H7 (cell line): ENCODE measurements around the gene NCOA3. TPM values are rescaled to one million over a fixed set of nuclear protein-coding genes. Genes with fewer than 3 reads are reported as not detected.

Source experiments
- DNase-seq: peaks from one replicate; pipeline ENCODE4 v3.0.0; 2012
- H3K27me3 ChIP-seq: 2 replicates; pipeline ENCODE4 v1.6.0; 2011; ENCODE audit warnings: mild to moderate bottlenecking, low read length; ENCODE audit not compliant: control insufficient read depth, insufficient read depth
- H3K36me3 ChIP-seq: replicated peaks from 2 replicates; pipeline ENCODE4 v1.5.1; 2011; ENCODE audit warnings: low read length; ENCODE audit not compliant: control insufficient read depth, insufficient read depth
- H3K4me3 ChIP-seq: 2 replicates; pipeline ENCODE4 v1.5.1; 2011; ENCODE audit warnings: low read depth, mild to moderate bottlenecking, control low read depth, low read length, moderate library complexity; ENCODE audit not compliant: insufficient read depth
- total RNA-seq: library from RNA; depleted of rRNA; stranded (reverse); fragments of >200 nt; shearing (Covaris generic); gene quantifications from 2 replicates; pipeline ENCODE4 v1.2.3, GENCODE V29; 2014

Gene NCOA3
- total RNA-seq, 1 experiment from 2014 or later, result 10.1 TPM

GRCh38 chr20:47647994-47648393 lies 146.3 kb downstream of the NCOA3 start:
- H3K4me3 ChIP-seq, result no peak overlapping the region
- peaks cover 9% of the 10 kb centered on the region for H3K36me3 ChIP-seq
- no peaks in the 10 kb centered on the region for H3K27me3 ChIP-seq
- no peak for DNase-seq

GRCh38 chr20:47648943-47649342 lies 147.3 kb downstream of the NCOA3 start:
- Histone ChIP-seq H3K4me3 (no peak overlapping the region), H3K27me3 (no peaks in the 10 kb centered on the region), H3K36me3 (peaks cover 9% of the 10 kb centered on the region)
- peak; percentile 65 for DNase-seq

GRCh38 chr20:47652301-47652700 lies 150.6 kb downstream of the NCOA3 start:
- no peak for DNase-seq
- Histone ChIP-seq H3K27me3 (no peaks in the 10 kb centered on the region), H3K4me3 (no peak overlapping the region), H3K36me3 (peaks cover 8% of the 10 kb centered on the region)

- H3K4me3 ChIP-seq, result no peak overlapping the region
- DNase-seq, result no peak
- peaks cover 8% of the 10 kb centered on the region for H3K36me3 ChIP-seq
- H3K27me3 ChIP-seq, result no peaks in the 10 kb centered on the region
Measured at GRCh38 chr20:47652794-47653193, 151.1 kb downstream of the NCOA3 start.

GRCh38 chr20:47653869-47654268 lies 152.2 kb downstream of the NCOA3 start:
- DNase-seq, result no peak
- no peak overlapping the region for H3K4me3 ChIP-seq
- H3K36me3 ChIP-seq, result peaks cover 8% of the 10 kb centered on the region

GRCh38 chr20:47654370-47654769 lies 152.7 kb downstream of the NCOA3 start:
- peak; percentile 58 for DNase-seq
- H3K36me3 ChIP-seq, result peaks cover 8% of the 10 kb centered on the region
- H3K4me3 ChIP-seq, result no peak overlapping the region
- no peaks in the 10 kb centered on the region for H3K27me3 ChIP-seq

More at GRCh38 chr20:47653869-47654268, 152.2 kb downstream of the NCOA3 start:
- no peaks in the 10 kb centered on the region for H3K27me3 ChIP-seq

- Histone ChIP-seq H3K4me3 (no peak overlapping the region), H3K36me3 (peaks cover 8% of the 10 kb centered on the region), H3K27me3 (no peaks in the 10 kb centered on the region)
- no peak for DNase-seq
Measured at GRCh38 chr20:47655635-47656034, 153.9 kb downstream of the NCOA3 start.

- no peak for DNase-seq
- H3K4me3 ChIP-seq, result no peak overlapping the region
- H3K27me3 ChIP-seq, result no peaks in the 10 kb centered on the region
- peaks cover 5% of the 10 kb centered on the region for H3K36me3 ChIP-seq
Measured at GRCh38 chr20:47656318-47656717, 154.6 kb downstream of the NCOA3 start.

GRCh38 chr20:47659904-47660601 lies 158.4 kb downstream of the NCOA3 start:
- Histone ChIP-seq H3K36me3 (no peaks in the 10 kb centered on the region; the same call in none of the 2 replicates), H3K27me3 (no peaks in the 10 kb centered on the region), H3K4me3 (no peak overlapping the region)
- no peak for DNase-seq

GRCh38 chr20:47660602-47660905 lies 158.9 kb downstream of the NCOA3 start:
- H3K4me3 ChIP-seq, result no peak overlapping the region

GRCh38 chr20:47660983-47661700 lies 159.5 kb downstream of the NCOA3 start:
- H3K36me3 ChIP-seq, result no peaks in the 10 kb centered on the region; the same call in none of the 2 replicates
- H3K27me3 ChIP-seq, result no peaks in the 10 kb centered on the region
- DNase-seq, result no peak
- H3K4me3 ChIP-seq, result no peak overlapping the region

More at GRCh38 chr20:47660602-47660905, 158.9 kb downstream of the NCOA3 start:
- Histone ChIP-seq H3K27me3 (no peaks in the 10 kb centered on the region), H3K36me3 (no peaks in the 10 kb centered on the region; the same call in none of the 2 replicates)
- no peak for DNase-seq

GRCh38 chr20:47661714-47662113 lies 160.0 kb downstream of the NCOA3 start:
- Histone ChIP-seq H3K36me3 (no peaks in the 10 kb centered on the region; the same call in none of the 2 replicates), H3K4me3 (no peak overlapping the region), H3K27me3 (no peaks in the 10 kb centered on the region)
- DNase-seq, result no peak

- Histone ChIP-seq H3K36me3 (no peaks in the 10 kb centered on the region; the same call in none of the 2 replicates), H3K27me3 (no peaks in the 10 kb centered on the region), H3K4me3 (no peak overlapping the region)
- DNase-seq, result peak; percentile 27
Measured at GRCh38 chr20:47662483-47663353, 161.0 kb downstream of the NCOA3 start.

- Histone ChIP-seq H3K27me3 (no peaks in the 10 kb centered on the region), H3K4me3 (no peak overlapping the region), H3K36me3 (no peaks in the 10 kb centered on the region; the same call in none of the 2 replicates)
- peak; percentile 93 for DNase-seq
Measured at GRCh38 chr20:47663354-47664067, 161.8 kb downstream of the NCOA3 start.
